K562 (cell line): Measurements from ENCODE around the gene OR2B2. TPM values are rescaled to one million over a fixed set of nuclear protein-coding genes. Genes with fewer than 3 reads are reported as not detected.
A peak's percentile ranks its signal among the peaks of the same experiment; 100 is the strongest.

Experiments
- DACH1 ChIP-seq: fragments of 450-650 bp; IDR thresholded peaks from 2 replicates; pipeline ENCODE4 v1.6.1; 2018; ENCODE audit not compliant: partially characterized antibody
- ERF ChIP-seq: fragments of 450-650 bp; formaldehyde crosslinking; IDR thresholded peaks from 2 replicates; pipeline ENCODE4 v1.4.0; 2020; ENCODE audit warnings: mild to moderate bottlenecking, mixed read lengths
- GTF2F1 ChIP-seq: IDR thresholded peaks from 2 replicates; pipeline ENCODE4 v1.6.1; 2011; ENCODE audit warnings: low read depth, low read length, improper control_type of control experiment
- ILF3 ChIP-seq: fragments of 450-650 bp; IDR thresholded peaks from 2 replicates; pipeline ENCODE4 v1.6.1; 2018; ENCODE audit warnings: antibody characterized with exemption, mild to moderate bottlenecking, moderate library complexity, borderline replicate concordance
- MCM5 ChIP-seq: fragments of 450-650 bp; IDR thresholded peaks from 2 replicates; pipeline ENCODE4 v1.6.1; 2016; ENCODE audit warnings: low read depth
- POLR2A ChIP-seq: fragments of 450-650 bp; conservative IDR thresholded peaks from 2 replicates; pipeline ENCODE4 v1.6.1; 2016
- SMAD1 ChIP-seq: fragments of 150-350 bp; IDR thresholded peaks from 2 replicates; pipeline ENCODE4 v1.6.1; 2014; ENCODE audit warnings: low read length, low read depth; ENCODE audit not compliant: partially characterized antibody
- SMC3 ChIP-seq: conservative IDR thresholded peaks from 2 replicates; pipeline ENCODE4 v1.6.1; 2011; ENCODE audit warnings: low read depth, low read length, improper control_type of control experiment; ENCODE audit not compliant: insufficient read depth
- ZFPM2 ChIP-seq: fragments of 250-450 bp; sonication (Bioruptor Pico); IDR thresholded peaks from 2 replicates; pipeline ENCODE4 v1.5.1; 2022; ENCODE audit warnings: mild to moderate bottlenecking
- polyA plus RNA-seq, 8 experiments: library from polyadenylated mRNA; depleted of rRNA in 4 of 8; stranded (reverse) in 5 of 8; unstranded in 3 of 8; fragments of >200 nt; fragmentation: Nextera tagmentation in 2 of 8; fragmentation: Illumina TruSeq in 1 of 8; extraction: Ambion mirVana in 2 of 8; extraction: Trizol in 1 of 8; gene quantifications; 2 replicates each; pipeline versions ENCODE4 v1.2.1 to v1.2.3, GENCODE V29; 2011 to 2014; ENCODE audit warnings: inconsistent platforms in 1 of 8, missing spikeins in 1 of 8
- total RNA-seq, 7 experiments: library from RNA; depleted of rRNA in 6 of 7; stranded (reverse); fragments of >200 nt in 6 of 7; fragmentation: Illumina TruSeq in 2 of 7; extraction: Trizol in 2 of 7; gene quantifications; 2 replicates each; pipeline versions ENCODE4 v1.2.1 to v1.2.3, GENCODE V29; 2011 to 2021; ENCODE audit warnings: low replicate concordance in 1 of 7
- TF ChIP-seq, protein P1 (sequence below), 2 experiments: fragments of 450-650 bp in 1 of 2; sonication (generic) in 1 of 2; formaldehyde crosslinking in 1 of 2; IDR thresholded peaks; 2 replicates each; pipeline versions ENCODE4 v1.7.1 to v1.9.0; 2016 to 2022; ENCODE audit warnings: inconsistent platforms in 1 of 2, mild to moderate bottlenecking in 1 of 2, missing genetic modification reagents in 1 of 2
- TF ChIP-seq, protein P2 (sequence below): fragments of 450-650 bp; formaldehyde crosslinking; IDR thresholded peaks from 2 replicates; pipeline ENCODE4 v1.4.0; 2020; ENCODE audit warnings: mild to moderate bottlenecking, moderate library complexity
- TF ChIP-seq, protein P3 (sequence below): fragments of 450-650 bp; IDR thresholded peaks from 2 replicates; pipeline ENCODE4 v1.7.0; 2016; ENCODE audit warnings: borderline replicate concordance
- TF ChIP-seq, protein P4 (sequence below): sonication (generic); formaldehyde crosslinking; IDR thresholded peaks from 2 replicates; pipeline ENCODE4 v1.8.0; 2022; ENCODE audit warnings: missing genetic modification reagents, mild to moderate bottlenecking, borderline replicate concordance

Gene OR2B2
- total and polyA plus RNA-seq, 9 of the 15 experiments (the other 6 are each of a cell fraction or from before 2014, with no cell fraction given), result 0.24 TPM; not detected in 8

DNA sequence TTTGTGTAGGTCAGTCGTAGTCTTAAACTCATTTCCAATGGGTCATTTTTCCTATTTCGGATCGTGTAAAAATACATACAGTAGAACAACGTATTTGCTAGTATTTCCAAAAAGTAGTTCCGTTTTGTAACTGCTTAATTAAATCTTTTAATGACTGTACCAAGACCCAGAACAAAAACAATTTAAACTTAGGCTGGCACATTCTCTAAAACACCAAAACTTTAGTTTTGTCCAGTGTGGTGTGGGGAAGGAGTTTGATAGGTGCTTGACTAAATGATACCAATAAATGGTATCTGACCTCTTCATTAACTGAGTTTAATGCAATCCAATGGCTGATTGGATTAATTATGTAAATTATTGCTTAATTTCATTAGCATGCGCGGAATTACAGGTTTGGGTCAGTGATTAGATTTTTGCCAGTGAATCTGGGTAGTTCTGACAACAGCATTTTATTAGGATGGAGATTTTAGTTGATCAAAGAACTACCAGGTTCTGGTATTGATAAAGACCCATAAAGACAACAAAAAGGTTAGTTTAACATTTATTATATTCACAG lies 20.8 kb downstream of the OR2B2 start (continued):
- TF ChIP-seq, protein P1, sequence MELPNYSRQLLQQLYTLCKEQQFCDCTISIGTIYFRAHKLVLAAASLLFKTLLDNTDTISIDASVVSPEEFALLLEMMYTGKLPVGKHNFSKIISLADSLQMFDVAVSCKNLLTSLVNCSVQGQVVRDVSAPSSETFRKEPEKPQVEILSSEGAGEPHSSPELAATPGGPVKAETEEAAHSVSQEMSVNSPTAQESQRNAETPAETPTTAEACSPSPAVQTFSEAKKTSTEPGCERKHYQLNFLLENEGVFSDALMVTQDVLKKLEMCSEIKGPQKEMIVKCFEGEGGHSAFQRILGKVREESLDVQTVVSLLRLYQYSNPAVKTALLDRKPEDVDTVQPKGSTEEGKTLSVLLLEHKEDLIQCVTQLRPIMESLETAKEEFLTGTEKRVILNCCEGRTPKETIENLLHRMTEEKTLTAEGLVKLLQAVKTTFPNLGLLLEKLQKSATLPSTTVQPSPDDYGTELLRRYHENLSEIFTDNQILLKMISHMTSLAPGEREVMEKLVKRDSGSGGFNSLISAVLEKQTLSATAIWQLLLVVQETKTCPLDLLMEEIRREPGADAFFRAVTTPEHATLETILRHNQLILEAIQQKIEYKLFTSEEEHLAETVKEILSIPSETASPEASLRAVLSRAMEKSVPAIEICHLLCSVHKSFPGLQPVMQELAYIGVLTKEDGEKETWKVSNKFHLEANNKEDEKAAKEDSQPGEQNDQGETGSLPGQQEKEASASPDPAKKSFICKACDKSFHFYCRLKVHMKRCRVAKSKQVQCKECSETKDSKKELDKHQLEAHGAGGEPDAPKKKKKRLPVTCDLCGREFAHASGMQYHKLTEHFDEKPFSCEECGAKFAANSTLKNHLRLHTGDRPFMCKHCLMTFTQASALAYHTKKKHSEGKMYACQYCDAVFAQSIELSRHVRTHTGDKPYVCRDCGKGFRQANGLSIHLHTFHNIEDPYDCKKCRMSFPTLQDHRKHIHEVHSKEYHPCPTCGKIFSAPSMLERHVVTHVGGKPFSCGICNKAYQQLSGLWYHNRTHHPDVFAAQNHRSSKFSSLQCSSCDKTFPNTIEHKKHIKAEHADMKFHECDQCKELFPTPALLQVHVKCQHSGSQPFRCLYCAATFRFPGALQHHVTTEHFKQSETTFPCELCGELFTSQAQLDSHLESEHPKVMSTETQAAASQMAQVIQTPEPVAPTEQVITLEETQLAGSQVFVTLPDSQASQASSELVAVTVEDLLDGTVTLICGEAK (IDR thresholded peaks at IDR 0.05), result no peak
- TF ChIP-seq, protein P1 (CRISPR knock-in tag; IDR thresholded peaks at IDR 0.05), result no peak
- TF ChIP-seq ZFPM2 (CRISPR knock-in tag) (peak; percentile 29; the same call in 1 of the 2 replicates), ILF3 (0 out of 2 replicates have a peak, but pooled peaks have one; percentile 15), GTF2F1 (peak; percentile 49; the same call in 1 of the 2 replicates), DACH1 (peak; percentile 82), ERF (CRISPR knock-in tag) (no peak), MCM5 (no peak), POLR2A (no peak), SMAD1 (peak; percentile 36), SMC3 (0 out of 2 replicates have a peak, but pooled peaks have one; percentile 14)
- TF ChIP-seq, protein P2, sequence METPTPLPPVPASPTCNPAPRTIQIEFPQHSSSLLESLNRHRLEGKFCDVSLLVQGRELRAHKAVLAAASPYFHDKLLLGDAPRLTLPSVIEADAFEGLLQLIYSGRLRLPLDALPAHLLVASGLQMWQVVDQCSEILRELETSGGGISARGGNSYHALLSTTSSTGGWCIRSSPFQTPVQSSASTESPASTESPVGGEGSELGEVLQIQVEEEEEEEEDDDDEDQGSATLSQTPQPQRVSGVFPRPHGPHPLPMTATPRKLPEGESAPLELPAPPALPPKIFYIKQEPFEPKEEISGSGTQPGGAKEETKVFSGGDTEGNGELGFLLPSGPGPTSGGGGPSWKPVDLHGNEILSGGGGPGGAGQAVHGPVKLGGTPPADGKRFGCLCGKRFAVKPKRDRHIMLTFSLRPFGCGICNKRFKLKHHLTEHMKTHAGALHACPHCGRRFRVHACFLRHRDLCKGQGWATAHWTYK (CRISPR knock-in tag), result 0 out of 2 replicates have a peak, but pooled peaks have one; percentile 23
- TF ChIP-seq, protein P3, sequence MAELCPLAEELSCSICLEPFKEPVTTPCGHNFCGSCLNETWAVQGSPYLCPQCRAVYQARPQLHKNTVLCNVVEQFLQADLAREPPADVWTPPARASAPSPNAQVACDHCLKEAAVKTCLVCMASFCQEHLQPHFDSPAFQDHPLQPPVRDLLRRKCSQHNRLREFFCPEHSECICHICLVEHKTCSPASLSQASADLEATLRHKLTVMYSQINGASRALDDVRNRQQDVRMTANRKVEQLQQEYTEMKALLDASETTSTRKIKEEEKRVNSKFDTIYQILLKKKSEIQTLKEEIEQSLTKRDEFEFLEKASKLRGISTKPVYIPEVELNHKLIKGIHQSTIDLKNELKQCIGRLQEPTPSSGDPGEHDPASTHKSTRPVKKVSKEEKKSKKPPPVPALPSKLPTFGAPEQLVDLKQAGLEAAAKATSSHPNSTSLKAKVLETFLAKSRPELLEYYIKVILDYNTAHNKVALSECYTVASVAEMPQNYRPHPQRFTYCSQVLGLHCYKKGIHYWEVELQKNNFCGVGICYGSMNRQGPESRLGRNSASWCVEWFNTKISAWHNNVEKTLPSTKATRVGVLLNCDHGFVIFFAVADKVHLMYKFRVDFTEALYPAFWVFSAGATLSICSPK, result no peak
- TF ChIP-seq, protein P4, sequence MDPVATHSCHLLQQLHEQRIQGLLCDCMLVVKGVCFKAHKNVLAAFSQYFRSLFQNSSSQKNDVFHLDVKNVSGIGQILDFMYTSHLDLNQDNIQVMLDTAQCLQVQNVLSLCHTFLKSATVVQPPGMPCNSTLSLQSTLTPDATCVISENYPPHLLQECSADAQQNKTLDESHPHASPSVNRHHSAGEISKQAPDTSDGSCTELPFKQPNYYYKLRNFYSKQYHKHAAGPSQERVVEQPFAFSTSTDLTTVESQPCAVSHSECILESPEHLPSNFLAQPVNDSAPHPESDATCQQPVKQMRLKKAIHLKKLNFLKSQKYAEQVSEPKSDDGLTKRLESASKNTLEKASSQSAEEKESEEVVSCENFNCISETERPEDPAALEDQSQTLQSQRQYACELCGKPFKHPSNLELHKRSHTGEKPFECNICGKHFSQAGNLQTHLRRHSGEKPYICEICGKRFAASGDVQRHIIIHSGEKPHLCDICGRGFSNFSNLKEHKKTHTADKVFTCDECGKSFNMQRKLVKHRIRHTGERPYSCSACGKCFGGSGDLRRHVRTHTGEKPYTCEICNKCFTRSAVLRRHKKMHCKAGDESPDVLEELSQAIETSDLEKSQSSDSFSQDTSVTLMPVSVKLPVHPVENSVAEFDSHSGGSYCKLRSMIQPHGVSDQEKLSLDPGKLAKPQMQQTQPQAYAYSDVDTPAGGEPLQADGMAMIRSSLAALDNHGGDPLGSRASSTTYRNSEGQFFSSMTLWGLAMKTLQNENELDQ (CRISPR knock-in tag), result 0 out of 2 replicates have a peak, but pooled peaks have one; percentile 7
